Omental fat pad (tissue), 4 donors: Measurements from ENCODE around the gene USP30. TPM values are rescaled to one million over a fixed set of nuclear protein-coding genes. Genes with fewer than 3 reads are reported as not detected.

Experiments used
- ATAC-seq: fragments of 150-250 bp; one replicate; pipeline ENCODE4 v1.9.1; 2016; ENCODE audit warnings: mild to moderate bottlenecking, moderate library complexity; ENCODE audit not compliant: low FRiP score
- DNase-seq: peaks from one replicate; pipeline ENCODE4 v3.0.0-alpha.2; 2019; ENCODE audit warnings: low spot score
- total RNA-seq, 4 donors: library from RNA; depleted of rRNA; stranded (reverse); fragments of >200 nt; gene quantifications; one replicate each; pipeline ENCODE4 v1.1.0, GENCODE V29; 2016
- TF ChIP-seq, protein P1 (sequence below), 3 donors: fragments of 450-650 bp; IDR thresholded peaks; one replicate each; pipeline ENCODE4 v1.5.1; 2016 to 2017; ENCODE audit warnings: antibody characterized with exemption in 3 of 3, mild to moderate bottlenecking in 3 of 3, moderate library complexity in 2 of 3

Gene USP30
- total RNA-seq, 4 donors from 2014 or later = 8.8 to 36.2 (median 14.8) TPM

DNA sequence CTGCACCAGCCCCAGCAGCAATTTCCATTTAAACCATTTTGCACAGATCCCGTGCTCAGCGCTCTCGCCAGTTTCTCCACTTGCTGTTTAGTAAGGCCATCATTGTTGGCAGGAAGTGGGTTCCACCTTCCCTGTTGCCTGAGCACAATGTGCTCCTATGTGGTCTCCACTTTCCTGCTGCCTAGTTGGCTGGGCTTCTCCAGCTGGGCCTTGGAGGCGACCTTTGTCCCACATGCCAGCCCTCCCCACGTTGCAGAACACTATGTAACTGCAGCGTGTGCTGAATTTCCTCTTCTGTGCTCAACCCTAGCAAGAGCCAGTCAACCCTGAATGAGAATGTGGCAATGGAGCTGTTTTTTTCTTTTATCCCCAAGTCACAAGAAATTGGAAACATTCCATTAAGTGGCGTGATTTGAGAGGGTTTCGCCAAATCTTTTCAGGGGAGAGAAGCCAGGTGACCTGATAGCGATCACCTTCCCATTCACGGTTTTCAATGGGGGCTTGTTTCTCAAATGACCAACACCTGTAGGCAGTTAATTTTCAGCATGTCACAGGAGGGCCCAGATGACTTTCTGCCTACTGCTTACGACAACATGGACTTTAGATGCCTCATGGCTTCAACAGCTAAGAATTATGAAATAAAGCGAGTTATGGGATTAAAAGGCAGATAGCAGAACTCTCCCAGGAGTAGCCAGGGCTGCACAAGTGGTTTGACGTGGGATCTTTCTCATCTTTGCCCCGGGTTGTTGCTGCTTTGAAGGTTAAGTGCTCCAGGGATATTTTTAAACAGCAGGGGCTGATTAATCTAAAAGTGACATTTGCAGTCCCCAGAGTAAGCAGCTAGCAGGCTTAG lies 63.6 kb downstream of the USP30 start, which contains the start of gene ACACB:
TSS of gene ACACB (plus strand) at position 830 of the 853 bp plus-strand sequence. CDS start 22,819 bp downstream, outside the sequence.
- DNase-seq = no peak
- TF ChIP-seq, protein P1, sequence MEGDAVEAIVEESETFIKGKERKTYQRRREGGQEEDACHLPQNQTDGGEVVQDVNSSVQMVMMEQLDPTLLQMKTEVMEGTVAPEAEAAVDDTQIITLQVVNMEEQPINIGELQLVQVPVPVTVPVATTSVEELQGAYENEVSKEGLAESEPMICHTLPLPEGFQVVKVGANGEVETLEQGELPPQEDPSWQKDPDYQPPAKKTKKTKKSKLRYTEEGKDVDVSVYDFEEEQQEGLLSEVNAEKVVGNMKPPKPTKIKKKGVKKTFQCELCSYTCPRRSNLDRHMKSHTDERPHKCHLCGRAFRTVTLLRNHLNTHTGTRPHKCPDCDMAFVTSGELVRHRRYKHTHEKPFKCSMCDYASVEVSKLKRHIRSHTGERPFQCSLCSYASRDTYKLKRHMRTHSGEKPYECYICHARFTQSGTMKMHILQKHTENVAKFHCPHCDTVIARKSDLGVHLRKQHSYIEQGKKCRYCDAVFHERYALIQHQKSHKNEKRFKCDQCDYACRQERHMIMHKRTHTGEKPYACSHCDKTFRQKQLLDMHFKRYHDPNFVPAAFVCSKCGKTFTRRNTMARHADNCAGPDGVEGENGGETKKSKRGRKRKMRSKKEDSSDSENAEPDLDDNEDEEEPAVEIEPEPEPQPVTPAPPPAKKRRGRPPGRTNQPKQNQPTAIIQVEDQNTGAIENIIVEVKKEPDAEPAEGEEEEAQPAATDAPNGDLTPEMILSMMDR (IDR thresholded peaks at IDR 0.05) = no peak
- peak; percentile 30 for ATAC-seq

DNA sequence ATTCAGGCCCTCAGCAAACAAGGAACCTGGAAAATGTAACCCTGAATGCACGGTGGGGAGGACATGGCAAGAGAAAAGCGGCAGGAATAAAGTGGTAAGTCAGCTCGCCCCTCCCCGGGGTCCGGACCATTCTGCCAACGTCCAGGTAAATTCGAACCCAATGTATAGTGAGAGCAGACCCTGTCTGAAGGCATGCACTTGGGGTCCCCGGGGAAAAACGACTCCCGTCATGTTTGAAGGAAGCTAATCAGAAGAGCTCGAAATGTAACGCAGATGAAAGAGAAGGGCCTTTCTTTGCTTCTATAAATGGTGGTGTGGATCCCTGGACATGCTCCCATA lies 64.2 kb downstream of the USP30 start:
- TF ChIP-seq, protein P1 (IDR thresholded peaks at IDR 0.05) = no peak
- ATAC-seq (no peak), DNase-seq (no peak)

- DNase-seq = no peak
- TF ChIP-seq, protein P1 (IDR thresholded peaks at IDR 0.05) = no peak
- ATAC-seq = no peak
Observed at GRCh38 chr12:109120095-109120494, 67.7 kb downstream of the USP30 start.

DNA sequence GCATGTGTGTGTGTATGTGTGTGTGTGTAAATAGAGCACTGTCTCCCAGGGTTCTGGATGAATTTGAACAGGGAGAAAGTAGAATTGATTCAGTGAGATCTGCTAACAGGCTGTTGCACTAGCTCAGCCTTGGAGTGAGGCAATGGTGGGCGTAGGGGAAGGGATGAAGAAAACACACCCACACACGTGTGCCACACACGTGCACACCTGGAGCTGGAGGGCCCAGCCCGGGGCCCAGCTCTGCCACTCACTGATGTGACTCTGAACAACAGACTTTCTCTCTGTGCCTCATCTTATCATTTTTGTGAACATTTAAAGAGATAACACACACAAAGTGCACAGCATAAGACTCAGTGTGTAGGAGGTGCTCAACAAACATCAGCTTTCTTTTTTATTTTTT lies 68.2 kb downstream of the USP30 start:
- TF ChIP-seq, protein P1 (IDR thresholded peaks at IDR 0.05) = no peak
- ATAC-seq (no peak), DNase-seq (no peak)

- DNase-seq (no peak), ATAC-seq (no peak)
- TF ChIP-seq, protein P1 (IDR thresholded peaks at IDR 0.05) = no peak
Observed at GRCh38 chr12:109121346-109121880, 69.0 kb downstream of the USP30 start.

DNA sequence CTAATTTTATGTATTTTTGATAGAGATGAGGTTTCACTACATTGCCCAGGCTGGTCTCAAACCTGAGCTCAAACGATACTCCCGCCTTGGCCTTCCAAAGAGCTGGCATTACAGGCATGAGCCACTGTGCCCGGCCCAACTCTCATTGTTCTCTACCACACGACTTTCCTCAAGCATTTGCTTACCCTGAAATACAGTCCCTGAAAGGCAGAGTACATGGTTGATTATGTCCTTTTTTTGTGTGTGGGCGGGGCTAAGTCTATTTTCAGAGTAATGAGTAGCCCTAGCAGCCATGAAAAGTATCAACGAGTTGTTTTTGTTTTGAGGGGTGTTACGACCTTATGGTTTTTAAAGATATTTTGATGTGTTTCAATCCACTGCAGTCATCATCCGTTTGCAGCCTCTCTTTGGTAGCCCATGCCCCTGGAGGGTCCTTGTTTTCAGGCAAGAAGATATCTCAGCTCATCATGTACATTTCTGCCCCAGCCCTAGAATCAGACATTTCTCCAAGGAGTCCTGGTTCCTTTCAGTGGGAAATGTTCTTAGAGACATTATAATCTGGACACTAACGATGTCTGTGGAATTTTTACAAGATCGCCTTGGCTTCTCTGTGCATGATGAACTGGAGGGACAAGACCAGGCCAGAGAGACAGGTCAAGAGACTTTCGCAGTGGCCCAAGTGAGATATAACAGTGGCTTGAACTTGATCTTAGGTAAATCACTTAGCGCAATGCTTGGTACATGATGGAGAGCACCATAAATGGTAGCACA lies 72.7 kb downstream of the USP30 start:
- no peak for DNase-seq
- TF ChIP-seq, protein P1 (IDR thresholded peaks at IDR 0.05) = no peak

More for the DNA sequence above, 72.7 kb downstream of the USP30 start:
- ATAC-seq = no peak
